Progenitor cell of endocrine pancreas (in vitro differentiated cells): ENCODE results near the gene E2F4. TPM values are rescaled to one million over a fixed set of nuclear protein-coding genes. Genes with fewer than 3 reads are reported as not detected.

ENCODE experiments used
- DNase-seq: peaks from one replicate; pipeline ENCODE4 v3.0.0; 2021; ENCODE audit warnings: low spot score; ENCODE audit not compliant: unreplicated experiment
- H3K27ac Mint-ChIP-seq: 2 replicates; pipeline ENCODE4 v1.8.0; 2021; ENCODE audit warnings: mild to moderate bottlenecking, moderate library complexity, mixed read lengths
- H3K27me3 Mint-ChIP-seq: 2 replicates; pipeline ENCODE4 v1.8.0; 2021; ENCODE audit warnings: mixed read lengths
- H3K36me3 Mint-ChIP-seq: 2 replicates; pipeline ENCODE4 v1.8.0; 2022; ENCODE audit warnings: mixed read lengths; ENCODE audit not compliant: insufficient read depth
- H3K4me1 Mint-ChIP-seq: 2 replicates; pipeline ENCODE4 v1.8.0; 2021; ENCODE audit warnings: low read depth, mixed read lengths
- H3K4me3 Mint-ChIP-seq: 2 replicates; pipeline ENCODE4 v1.8.0; 2021; ENCODE audit warnings: low read depth, mild to moderate bottlenecking, moderate library complexity, mixed read lengths
- H3K9me3 Mint-ChIP-seq: 2 replicates; pipeline ENCODE4 v1.8.0; 2021; ENCODE audit warnings: low read depth, mixed read lengths
- total RNA-seq: library from RNA; stranded (reverse); gene quantifications from 2 replicates; pipeline ENCODE4 v1.2.1, GENCODE V29; 2021
- TF ChIP-seq, protein P1 (sequence below): fragments of 200-600 bp; sonication (generic); IDR thresholded peaks from one replicate; pipeline ENCODE4 v1.5.0; 2021; ENCODE audit warnings: antibody characterized with exemption, mild to moderate bottlenecking; ENCODE audit not compliant: unreplicated experiment

Gene E2F4
- total RNA-seq, 1 donor from 2014 or later = 82.1 TPM

DNA sequence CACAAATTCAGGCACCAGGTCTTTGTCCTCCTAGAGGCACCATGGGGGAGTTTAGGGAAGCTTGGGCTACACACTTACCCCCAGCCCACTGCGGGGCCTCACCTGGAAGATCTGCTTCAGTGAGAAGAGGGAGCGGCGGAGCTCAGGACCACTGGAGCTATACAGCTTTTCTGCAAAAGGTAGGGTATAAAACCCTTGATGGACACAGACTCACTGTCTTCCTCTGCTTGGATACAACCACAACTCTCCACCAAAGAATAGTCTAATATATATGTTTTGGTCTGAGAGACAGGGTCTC is 46.3 kb downstream of the E2F4 start:
- Mint-ChIP-seq H3K9me3 (no peaks in the 10 kb centered on the region), H3K4me3 (no peak overlapping the region), H3K27me3 (no peaks in the 10 kb centered on the region), H3K4me1 (no peaks in the 10 kb centered on the region), H3K36me3 (peaks cover 12% of the 10 kb centered on the region), H3K27ac (no peak overlapping the region)
- TF ChIP-seq, protein P1, sequence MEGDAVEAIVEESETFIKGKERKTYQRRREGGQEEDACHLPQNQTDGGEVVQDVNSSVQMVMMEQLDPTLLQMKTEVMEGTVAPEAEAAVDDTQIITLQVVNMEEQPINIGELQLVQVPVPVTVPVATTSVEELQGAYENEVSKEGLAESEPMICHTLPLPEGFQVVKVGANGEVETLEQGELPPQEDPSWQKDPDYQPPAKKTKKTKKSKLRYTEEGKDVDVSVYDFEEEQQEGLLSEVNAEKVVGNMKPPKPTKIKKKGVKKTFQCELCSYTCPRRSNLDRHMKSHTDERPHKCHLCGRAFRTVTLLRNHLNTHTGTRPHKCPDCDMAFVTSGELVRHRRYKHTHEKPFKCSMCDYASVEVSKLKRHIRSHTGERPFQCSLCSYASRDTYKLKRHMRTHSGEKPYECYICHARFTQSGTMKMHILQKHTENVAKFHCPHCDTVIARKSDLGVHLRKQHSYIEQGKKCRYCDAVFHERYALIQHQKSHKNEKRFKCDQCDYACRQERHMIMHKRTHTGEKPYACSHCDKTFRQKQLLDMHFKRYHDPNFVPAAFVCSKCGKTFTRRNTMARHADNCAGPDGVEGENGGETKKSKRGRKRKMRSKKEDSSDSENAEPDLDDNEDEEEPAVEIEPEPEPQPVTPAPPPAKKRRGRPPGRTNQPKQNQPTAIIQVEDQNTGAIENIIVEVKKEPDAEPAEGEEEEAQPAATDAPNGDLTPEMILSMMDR = no peak
- DNase-seq = no peak

DNA sequence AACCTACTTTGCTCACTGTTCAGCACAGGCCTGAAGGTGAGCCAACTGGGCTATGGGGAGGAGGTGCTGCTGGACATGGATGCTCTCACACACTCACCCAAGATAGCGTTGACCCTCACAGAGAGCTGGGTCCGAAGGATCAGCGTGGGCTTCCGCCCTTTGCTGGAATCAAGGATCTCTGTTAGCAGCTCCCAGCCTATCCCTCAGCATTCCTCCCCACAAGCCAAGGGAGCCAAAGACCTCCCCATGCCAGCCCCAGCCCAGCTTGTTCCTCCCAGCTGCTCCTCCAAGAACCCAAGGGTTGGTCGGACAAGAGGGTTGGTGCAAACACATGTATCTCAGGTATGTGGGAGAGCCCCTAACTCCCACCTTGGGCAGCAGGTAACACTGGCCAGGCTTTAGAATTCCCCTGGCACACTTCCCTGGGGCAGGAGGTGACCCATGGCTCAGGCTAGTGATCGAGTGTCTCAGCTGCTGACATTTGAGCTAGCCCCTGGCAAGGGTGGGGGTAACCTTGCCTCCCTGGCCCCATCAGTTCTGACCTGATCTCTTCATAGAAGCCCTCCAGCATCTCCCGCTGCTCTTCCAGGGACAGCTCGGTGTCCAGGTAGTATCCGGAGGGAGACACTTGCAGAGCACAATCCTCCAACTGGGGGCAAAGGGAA is 47.0 kb downstream of the E2F4 start:
- Mint-ChIP-seq H3K36me3 (peaks cover 11% of the 10 kb centered on the region), H3K4me1 (no peaks in the 10 kb centered on the region), H3K27ac (no peak overlapping the region), H3K9me3 (no peaks in the 10 kb centered on the region), H3K27me3 (no peaks in the 10 kb centered on the region), H3K4me3 (no peak overlapping the region)
- TF ChIP-seq, protein P1 = no peak
- DNase-seq = no peak

GRCh38 chr16:67240506-67240905 is 48.6 kb downstream of the E2F4 start:
- H3K9me3 Mint-ChIP-seq = no peaks in the 10 kb centered on the region
- no peaks in the 10 kb centered on the region for H3K27me3 Mint-ChIP-seq
- no peak overlapping the region for H3K27ac Mint-ChIP-seq
- peaks cover 5% of the 10 kb centered on the region for H3K4me1 Mint-ChIP-seq
- DNase-seq = no peak
- H3K4me3 Mint-ChIP-seq = no peak overlapping the region
- TF ChIP-seq, protein P1 = no peak
- H3K36me3 Mint-ChIP-seq = peaks cover 11% of the 10 kb centered on the region

- H3K27me3 Mint-ChIP-seq = no peaks in the 10 kb centered on the region
- H3K36me3 Mint-ChIP-seq = peaks cover 8% of the 10 kb centered on the region
- DNase-seq = no peak
- no peak overlapping the region for H3K4me3 Mint-ChIP-seq
- TF ChIP-seq, protein P1 = no peak
- H3K4me1 Mint-ChIP-seq = peaks cover 6% of the 10 kb centered on the region
- no peaks in the 10 kb centered on the region for H3K9me3 Mint-ChIP-seq
- no peak overlapping the region for H3K27ac Mint-ChIP-seq
Measured at GRCh38 chr16:67241008-67241900, 49.3 kb downstream of the E2F4 start.

DNA sequence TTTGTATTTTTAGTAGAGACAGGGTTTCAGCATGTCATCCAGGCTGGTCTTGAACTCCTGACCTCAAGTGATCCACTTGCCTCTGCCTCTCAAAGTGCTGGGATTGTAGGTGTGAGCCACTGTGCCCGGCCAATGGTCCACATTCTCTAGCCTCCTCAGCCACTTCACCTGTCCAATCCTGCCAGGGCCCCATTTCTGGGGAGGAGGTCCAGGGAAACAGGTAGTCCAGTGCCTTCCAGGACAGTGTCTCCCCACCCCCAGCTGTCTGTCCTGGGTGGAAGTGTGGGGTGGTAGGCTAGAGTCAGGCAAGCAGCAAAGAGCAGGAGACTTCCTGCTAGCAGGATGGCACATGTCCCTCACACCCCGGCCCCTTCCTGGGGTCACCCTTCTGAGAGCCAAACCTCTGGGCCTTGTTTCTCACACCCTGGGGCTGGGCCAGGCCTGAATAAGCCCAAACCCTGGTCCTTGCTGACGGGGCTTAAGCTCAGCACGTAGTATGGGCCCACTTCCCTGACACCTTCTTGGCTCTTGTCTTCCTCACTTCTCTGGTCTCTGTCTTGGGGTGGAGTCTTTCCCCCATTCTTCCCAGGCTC is 50.3 kb downstream of the E2F4 start:
- Mint-ChIP-seq H3K4me1 (peaks cover 6% of the 10 kb centered on the region), H3K36me3 (peaks cover 3% of the 10 kb centered on the region), H3K27me3 (no peaks in the 10 kb centered on the region), H3K27ac (no peak overlapping the region), H3K4me3 (no peak overlapping the region), H3K9me3 (no peaks in the 10 kb centered on the region)
- DNase-seq = no peak
- TF ChIP-seq, protein P1 = no peak
